Tibial nerve (tissue), 4 donors: ENCODE results near the gene VWC2L.

Experiments
- EP300 ChIP-seq, 2 donors: sonication (generic); formaldehyde crosslinking; IDR thresholded peaks; one replicate each; pipeline ENCODE4 v1.6.1; 2017; ENCODE audit warnings: antibody characterized with exemption in 2 of 2, mild to moderate bottlenecking in 1 of 2
- POLR2A ChIP-seq, 2 donors: fragments of 450-650 bp; IDR thresholded peaks; one replicate each; pipeline ENCODE4 v1.6.1; 2017; ENCODE audit warnings: antibody characterized with exemption in 2 of 2, mild to moderate bottlenecking in 2 of 2, moderate library complexity in 2 of 2
- TF ChIP-seq, protein P1 (sequence below), 5 experiments: fragments of 200-600 bp in 3 of 5; fragments of 450-650 bp in 2 of 5; sonication (generic) in 3 of 5; IDR thresholded peaks; one replicate each; pipeline ENCODE4 v1.5.1; 2016 to 2019; ENCODE audit warnings: antibody characterized with exemption in 5 of 5, mild to moderate bottlenecking in 3 of 5, moderate library complexity in 2 of 5

DNA sequence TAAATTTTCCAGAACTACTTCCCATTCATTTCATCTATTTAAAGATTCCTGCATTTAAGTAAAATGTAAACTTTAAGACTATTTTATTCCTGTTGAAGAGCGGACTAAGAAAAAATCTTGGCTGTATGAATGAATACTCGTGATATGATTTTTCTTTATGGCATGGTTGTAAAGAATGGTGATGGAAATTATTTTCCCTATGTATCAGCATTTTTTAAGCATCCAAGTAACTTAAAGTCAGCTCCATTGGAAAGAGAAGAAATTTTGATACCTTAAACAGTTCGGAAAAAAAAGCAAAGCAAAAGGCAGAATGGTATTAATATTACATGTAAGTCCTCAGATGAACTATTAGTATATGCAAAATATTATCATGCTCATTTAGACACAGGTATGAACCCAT, 58.9 kb downstream of the VWC2L start:
- TF ChIP-seq, protein P1, sequence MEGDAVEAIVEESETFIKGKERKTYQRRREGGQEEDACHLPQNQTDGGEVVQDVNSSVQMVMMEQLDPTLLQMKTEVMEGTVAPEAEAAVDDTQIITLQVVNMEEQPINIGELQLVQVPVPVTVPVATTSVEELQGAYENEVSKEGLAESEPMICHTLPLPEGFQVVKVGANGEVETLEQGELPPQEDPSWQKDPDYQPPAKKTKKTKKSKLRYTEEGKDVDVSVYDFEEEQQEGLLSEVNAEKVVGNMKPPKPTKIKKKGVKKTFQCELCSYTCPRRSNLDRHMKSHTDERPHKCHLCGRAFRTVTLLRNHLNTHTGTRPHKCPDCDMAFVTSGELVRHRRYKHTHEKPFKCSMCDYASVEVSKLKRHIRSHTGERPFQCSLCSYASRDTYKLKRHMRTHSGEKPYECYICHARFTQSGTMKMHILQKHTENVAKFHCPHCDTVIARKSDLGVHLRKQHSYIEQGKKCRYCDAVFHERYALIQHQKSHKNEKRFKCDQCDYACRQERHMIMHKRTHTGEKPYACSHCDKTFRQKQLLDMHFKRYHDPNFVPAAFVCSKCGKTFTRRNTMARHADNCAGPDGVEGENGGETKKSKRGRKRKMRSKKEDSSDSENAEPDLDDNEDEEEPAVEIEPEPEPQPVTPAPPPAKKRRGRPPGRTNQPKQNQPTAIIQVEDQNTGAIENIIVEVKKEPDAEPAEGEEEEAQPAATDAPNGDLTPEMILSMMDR (IDR thresholded peaks at IDR 0.05), result no peak
- no peak for TF ChIP-seq POLR2A (IDR thresholded peaks at IDR 0.05)
- TF ChIP-seq EP300 (IDR thresholded peaks at IDR 0.05), result no peak
